ENCODE data around the gene LRCH1. TPM values are rescaled to one million over a fixed set of nuclear protein-coding genes. Genes with fewer than 3 reads are reported as not detected.

The LRCH1 gene
- total and polyA plus RNA-seq, 2 of the 13 experiments (the other 11 are each of a cell fraction or from before 2014, with no cell fraction given) = 4.1 to 12.6 TPM

DNA sequence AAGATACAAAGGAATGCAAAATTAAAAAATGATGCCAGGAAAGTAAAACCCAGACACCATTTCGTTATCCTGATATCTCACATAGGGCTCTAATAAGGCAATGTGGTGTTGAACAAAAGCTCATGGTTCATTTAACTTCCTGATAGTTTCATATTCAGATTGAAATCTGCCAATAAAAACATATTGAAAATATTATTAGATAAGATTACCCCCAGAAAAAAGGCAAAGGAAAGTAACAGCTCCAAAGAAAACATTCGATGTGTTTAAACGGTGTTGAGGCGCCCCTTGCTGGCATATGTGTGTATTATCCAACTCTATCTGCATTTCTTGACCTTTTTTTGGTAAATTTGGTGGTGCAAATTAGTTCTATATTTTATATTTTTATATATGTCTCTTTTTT is 168.1 kb downstream of the LRCH1 start:
- 29% methylated on average over 4 of the region's 4 CpGs for WGBS (ENCODE audit: low lambda C conversion rate)

GRCh38 chr13:46726347-46726746 is 173.4 kb downstream of the LRCH1 start:
- CTCF ChIA-PET (ENCODE audit: low intra/inter-chr PET ratio, low total read pairs) = no interaction called here
- no TSS peak for BruUV-seq (replicated peaks)
- H3K4me2 ChIP-seq (ENCODE audit: low read depth, low read length) = no peak overlapping the region
- no peaks in the 10 kb centered on the region for H3K27me3 ChIP-seq (ENCODE audit: control insufficient read depth in 1 of 2, insufficient read depth in 2 of 2, low read length in 2 of 2)
- POLR2A ChIA-PET = no interaction called here
- H3K27ac ChIP-seq (ENCODE audit: extremely low read length, insufficient read depth, low read length) = no peak overlapping the region
- H3K4me3 ChIP-seq (replicated peaks in 1 of 3; ENCODE audit: insufficient read depth in 1 of 3, low read depth in 2 of 3, low read length in 3 of 3) = no peak overlapping the region
- H2AFZ ChIP-seq (ENCODE audit: low read length) = no peak overlapping the region
- H3K79me2 ChIP-seq (ENCODE audit: insufficient read depth, low read length) = no peaks in the 10 kb centered on the region
- no peaks in the 10 kb centered on the region for H3K4me1 ChIP-seq (ENCODE audit: insufficient read depth, low read length)
- H3K36me3 ChIP-seq (replicated peaks in 1 of 2; ENCODE audit: control insufficient read depth in 1 of 2, insufficient read depth in 2 of 2, low read length in 2 of 2) = peaks cover 7 to 45% of the 10 kb centered on the region in 2 experiments
- in situ Hi-C loops (cut with HindIII; ENCODE audit: extremely low pct_ligation_motif_present, low pct_unique_long_range_greater_than_20kb) (no loop called here), intact Hi-C loops (cut with micrococcal nuclease; ENCODE audit: unreplicated experiment) (no loop called here)
- FAIRE-seq (no peak), DNase-seq (ENCODE audit: low spot score) (no peak), ATAC-seq (no peak)
- H4K20me1 ChIP-seq (ENCODE audit: insufficient read depth, low read length) = no peaks in the 10 kb centered on the region
- H3K9ac ChIP-seq (ENCODE audit: insufficient read depth, low read depth, low read length) = no peak overlapping the region
- H3K9me3 ChIP-seq (ENCODE audit: low read length) = no peaks in the 10 kb centered on the region
- WGBS (ENCODE audit: low lambda C conversion rate) = 98% methylated on average over 5 of the region's 5 CpGs
- TF ChIP-seq ZSCAN31 (CRISPR knock-in tag; IDR thresholded peaks at IDR 0.05; ENCODE audit: low read depth) (no peak), KLF6 (CRISPR knock-in tag; IDR thresholded peaks at IDR 0.05) (no peak), KDM2A (CRISPR knock-in tag; IDR thresholded peaks at IDR 0.05; ENCODE audit: borderline replicate concordance, low read depth) (no peak), GFI1 (CRISPR knock-in tag; IDR thresholded peaks at IDR 0.05; ENCODE audit: borderline replicate concordance) (no peak)

More for the DNA sequence above, 168.1 kb downstream of the LRCH1 start:
- Histone ChIP-seq H3K27me3 (ENCODE audit: control insufficient read depth in 1 of 2, insufficient read depth in 2 of 2, low read length in 2 of 2) (no peaks in the 10 kb centered on the region), H3K4me2 (ENCODE audit: low read depth, low read length) (no peak overlapping the region), H3K9me3 (ENCODE audit: low read length) (no peaks in the 10 kb centered on the region), H3K79me2 (ENCODE audit: insufficient read depth, low read length) (no peaks in the 10 kb centered on the region), H3K36me3 (replicated peaks in 1 of 2; ENCODE audit: control insufficient read depth in 1 of 2, insufficient read depth in 2 of 2, low read length in 2 of 2) (peaks cover 0 to 24% of the 10 kb centered on the region in 2 experiments; a peak in 4 of 5 replicates), H4K20me1 (ENCODE audit: insufficient read depth, low read length) (no peaks in the 10 kb centered on the region), H3K4me1 (ENCODE audit: insufficient read depth, low read length) (peaks cover 15% of the 10 kb centered on the region), H3K4me3 (replicated peaks in 1 of 3; ENCODE audit: insufficient read depth in 1 of 3, low read depth in 2 of 3, low read length in 3 of 3) (no peak overlapping the region), H2AFZ (ENCODE audit: low read length) (no peak overlapping the region), H3K27ac (ENCODE audit: extremely low read length, insufficient read depth, low read length) (no peak overlapping the region), H3K9ac (ENCODE audit: insufficient read depth, low read depth, low read length) (no peak overlapping the region)
- ChIA-PET POLR2A (no interaction called here), CTCF (ENCODE audit: low intra/inter-chr PET ratio, low total read pairs) (interaction anchor here (1.4 to 3.4 kb wide), 3 partner anchors 118 to 228 kb away, joined by 5 to 63 read pairs (median 24); partner anchors contain the start of gene LRCH1)
- in situ Hi-C loops (cut with HindIII; ENCODE audit: extremely low pct_ligation_motif_present, low pct_unique_long_range_greater_than_20kb) = loop anchor here (5.0 kb wide), 2 partner anchors 169 to 229 kb away; partner anchors contain the start of gene LRCH1
- ATAC-seq (no peak), DNase-seq (ENCODE audit: low spot score) (peak; percentile 33), FAIRE-seq (no peak)
- TF ChIP-seq, protein P1, sequence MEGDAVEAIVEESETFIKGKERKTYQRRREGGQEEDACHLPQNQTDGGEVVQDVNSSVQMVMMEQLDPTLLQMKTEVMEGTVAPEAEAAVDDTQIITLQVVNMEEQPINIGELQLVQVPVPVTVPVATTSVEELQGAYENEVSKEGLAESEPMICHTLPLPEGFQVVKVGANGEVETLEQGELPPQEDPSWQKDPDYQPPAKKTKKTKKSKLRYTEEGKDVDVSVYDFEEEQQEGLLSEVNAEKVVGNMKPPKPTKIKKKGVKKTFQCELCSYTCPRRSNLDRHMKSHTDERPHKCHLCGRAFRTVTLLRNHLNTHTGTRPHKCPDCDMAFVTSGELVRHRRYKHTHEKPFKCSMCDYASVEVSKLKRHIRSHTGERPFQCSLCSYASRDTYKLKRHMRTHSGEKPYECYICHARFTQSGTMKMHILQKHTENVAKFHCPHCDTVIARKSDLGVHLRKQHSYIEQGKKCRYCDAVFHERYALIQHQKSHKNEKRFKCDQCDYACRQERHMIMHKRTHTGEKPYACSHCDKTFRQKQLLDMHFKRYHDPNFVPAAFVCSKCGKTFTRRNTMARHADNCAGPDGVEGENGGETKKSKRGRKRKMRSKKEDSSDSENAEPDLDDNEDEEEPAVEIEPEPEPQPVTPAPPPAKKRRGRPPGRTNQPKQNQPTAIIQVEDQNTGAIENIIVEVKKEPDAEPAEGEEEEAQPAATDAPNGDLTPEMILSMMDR (CRISPR knock-in tag; IDR thresholded peaks at IDR 0.05) = peak; percentile 68
- TF ChIP-seq NFE2 (CRISPR knock-in tag; IDR thresholded peaks at IDR 0.05) = no peak
- peak; percentile 89 for TF ChIP-seq STAG1 (CRISPR knock-in tag; IDR thresholded peaks at IDR 0.05)
- TF ChIP-seq SMC3 (IDR thresholded peaks at IDR 0.05; ENCODE audit: low read length) = peak; percentile 76
- TF ChIP-seq MED8 (CRISPR knock-in tag; IDR thresholded peaks at IDR 0.05; ENCODE audit: insufficient replicate concordance) = no peak
- TF ChIP-seq RAD21 (CRISPR knock-in tag; IDR thresholded peaks at IDR 0.05) = peak; percentile 38; the same call in 1 of the 2 replicates
- no TSS peak for BruUV-seq (replicated peaks)
- intact Hi-C loops (cut with micrococcal nuclease; ENCODE audit: unreplicated experiment) = loop anchor here (1.0 kb wide), 2 partner anchors 170 to 228 kb away; no protein-coding TSS in a partner anchor

Measured in HepG2 (cell line).